Measurements from ENCODE around the gene ZSCAN22. TPM values are rescaled to one million over a fixed set of nuclear protein-coding genes. Genes with fewer than 3 reads are reported as not detected.

Gene ZSCAN22
- total and polyA plus RNA-seq, 2 of the 4 experiments (the other 2 are of a cell fraction): 2.2 to 2.5 TPM

- BruUV-seq (replicated peaks): no TSS peak
- no peak overlapping the region for H4K5ac ChIP-seq (ENCODE audit: low read depth, low read length)
- H3K27me3 ChIP-seq (ENCODE audit: control insufficient read depth, insufficient read depth, low read length): no peaks in the 10 kb centered on the region
- H3K9me3 ChIP-seq (ENCODE audit: control insufficient read depth, insufficient read depth, low read length): peaks cover 15% of the 10 kb centered on the region
- H3K56ac ChIP-seq (ENCODE audit: extremely low read depth, insufficient read depth, low read length): no peak overlapping the region
- ChIA-PET POLR2A (ENCODE audit: unreplicated experiment) (no interaction called here), CTCF (no interaction called here)
- H3K4me1 ChIP-seq (ENCODE audit: control insufficient read depth, insufficient read depth, low read length): no peaks in the 10 kb centered on the region
- ATAC-seq (ENCODE audit: low read depth): no peak
- H2BK5ac ChIP-seq (ENCODE audit: low read depth, low read length, poor library complexity, severe bottlenecking): no peak overlapping the region
- H3K79me1 ChIP-seq (ENCODE audit: low read depth in 1 of 2, low read length in 2 of 2): peaks cover 25 to 51% of the 10 kb centered on the region in 2 experiments
- no peak overlapping the region for H2AFZ ChIP-seq (replicated peaks; ENCODE audit: low read length, poor library complexity)
- H2AK9ac ChIP-seq (replicated peaks; ENCODE audit: low read depth, low read length, poor library complexity): no peak overlapping the region
- no peak for DNase-seq
- WGBS, 2 experiments (ENCODE audit: extremely low coverage in 2 of 2, insufficient read length in 1 of 2): no CpG with 5 or more reads among the region's 11 CpGs
- H2BK15ac ChIP-seq (ENCODE audit: low read depth, low read length): no peak overlapping the region
- H4K20me1 ChIP-seq (ENCODE audit: insufficient read depth, low read length): peaks cover 12% of the 10 kb centered on the region; the same call in 1 of the 2 replicates
- no peak overlapping the region for H2BK20ac ChIP-seq (ENCODE audit: low read depth, low read length)
- intact Hi-C loops (cut with micrococcal nuclease): no loop called here
- no peak overlapping the region for H4K91ac ChIP-seq (ENCODE audit: insufficient read depth, low read depth, low read length)
- H3K4me3 ChIP-seq (ENCODE audit: insufficient read depth, low read depth, low read length): no peak overlapping the region
- H2BK120ac ChIP-seq (ENCODE audit: low read depth, low read length): no peak overlapping the region
- no peak overlapping the region for H3K4me2 ChIP-seq (ENCODE audit: low read depth, low read length)
- TF ChIP-seq NFE2L2 (IDR thresholded peaks at IDR 0.05; ENCODE audit: low read depth, low read length): no peak
- no peak for TF ChIP-seq CHD1 (IDR thresholded peaks at IDR 0.05; ENCODE audit: low read depth, low read length)
- no peak for TF ChIP-seq BHLHE40 (IDR thresholded peaks at IDR 0.05; ENCODE audit: low read depth, low read length)
- no peak for TF ChIP-seq FOS (IDR thresholded peaks at IDR 0.05; ENCODE audit: low read depth, low read length)
- TF ChIP-seq SMC3 (IDR thresholded peaks at IDR 0.05; ENCODE audit: low read depth, low read length): no peak
- TF ChIP-seq MAFK (IDR thresholded peaks at IDR 0.05; ENCODE audit: low read depth, low read length): no peak
- no peak for TF ChIP-seq ELK1 (IDR thresholded peaks at IDR 0.05; ENCODE audit: borderline replicate concordance, low read depth, low read length)
- no peak for TF ChIP-seq POLR2A (IDR thresholded peaks at IDR 0.05; ENCODE audit: low read depth, low read length)
- TF ChIP-seq RFX5 (IDR thresholded peaks at IDR 0.05; ENCODE audit: low read depth, low read length): no peak
- no peak for TF ChIP-seq CEBPB (IDR thresholded peaks at IDR 0.05; ENCODE audit: low read depth, low read length)
- TF ChIP-seq RAD21 (IDR thresholded peaks at IDR 0.05; ENCODE audit: low read length): no peak
- TF ChIP-seq USF2 (IDR thresholded peaks at IDR 0.05; ENCODE audit: low read depth, low read length): no peak
- no peak for TF ChIP-seq MXI1 (IDR thresholded peaks at IDR 0.05; ENCODE audit: borderline replicate concordance, low read depth, low read length)
- TF ChIP-seq, protein P1, sequence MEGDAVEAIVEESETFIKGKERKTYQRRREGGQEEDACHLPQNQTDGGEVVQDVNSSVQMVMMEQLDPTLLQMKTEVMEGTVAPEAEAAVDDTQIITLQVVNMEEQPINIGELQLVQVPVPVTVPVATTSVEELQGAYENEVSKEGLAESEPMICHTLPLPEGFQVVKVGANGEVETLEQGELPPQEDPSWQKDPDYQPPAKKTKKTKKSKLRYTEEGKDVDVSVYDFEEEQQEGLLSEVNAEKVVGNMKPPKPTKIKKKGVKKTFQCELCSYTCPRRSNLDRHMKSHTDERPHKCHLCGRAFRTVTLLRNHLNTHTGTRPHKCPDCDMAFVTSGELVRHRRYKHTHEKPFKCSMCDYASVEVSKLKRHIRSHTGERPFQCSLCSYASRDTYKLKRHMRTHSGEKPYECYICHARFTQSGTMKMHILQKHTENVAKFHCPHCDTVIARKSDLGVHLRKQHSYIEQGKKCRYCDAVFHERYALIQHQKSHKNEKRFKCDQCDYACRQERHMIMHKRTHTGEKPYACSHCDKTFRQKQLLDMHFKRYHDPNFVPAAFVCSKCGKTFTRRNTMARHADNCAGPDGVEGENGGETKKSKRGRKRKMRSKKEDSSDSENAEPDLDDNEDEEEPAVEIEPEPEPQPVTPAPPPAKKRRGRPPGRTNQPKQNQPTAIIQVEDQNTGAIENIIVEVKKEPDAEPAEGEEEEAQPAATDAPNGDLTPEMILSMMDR (conservative IDR thresholded peaks at IDR 0.05; ENCODE audit: low read depth, low read length): no peak
- no peak overlapping the region for H3K23ac ChIP-seq (ENCODE audit: low read depth, low read length)
- dilution Hi-C loops (cut with HindIII; ENCODE audit: low sequenced_read_pairs, unreplicated experiment): no loop called here
- H4K8ac ChIP-seq (ENCODE audit: low read depth in 2 of 2, low read length in 2 of 2): no peak overlapping the region
- no peak overlapping the region for H3K14ac ChIP-seq (replicated peaks; ENCODE audit: low read depth, low read length)
- in situ Hi-C loops (cut with MboI; ENCODE audit: low sequenced_read_pairs): no loop called here
- H2AK5ac ChIP-seq (ENCODE audit: low read depth, low read length): no peak overlapping the region
- no peak overlapping the region for H3K18ac ChIP-seq (ENCODE audit: low read depth, low read length)
- no peak overlapping the region for H3K9ac ChIP-seq (ENCODE audit: low read depth, low read length)
- H3K4ac ChIP-seq (ENCODE audit: low read depth, low read length): no peak overlapping the region
- peaks cover 10% of the 10 kb centered on the region; the same call in 1 of the 2 replicates for H3K9me1 ChIP-seq (ENCODE audit: insufficient read depth, low read length)
- peaks cover 47% of the 10 kb centered on the region for H3K36me3 ChIP-seq (ENCODE audit: control insufficient read depth, insufficient read depth, low read length)
- H3K27ac ChIP-seq (ENCODE audit: insufficient read depth, low read length): no peak overlapping the region
Observed at GRCh38 chr19:58338336-58338735, 11.5 kb downstream of the ZSCAN22 start.
